Loucy (cell line): ENCODE data around the gene GFRA1.
A peak's percentile ranks its signal among the peaks of the same experiment; 100 is the strongest.

Experiments
- H2AFZ ChIP-seq: fragments of 200-600 bp; sonication (generic); 2 replicates; pipeline ENCODE4 v1.6.0; 2016; ENCODE audit warnings: antibody characterized with exemption, mild to moderate bottlenecking, low read length, moderate library complexity
- H3F3A ChIP-seq: fragments of 200-600 bp; 2 replicates; pipeline ENCODE4 v1.6.0; 2016; ENCODE audit warnings: antibody characterized with exemption, low read depth, mild to moderate bottlenecking
- H3K27me3 ChIP-seq: fragments of 200-600 bp; sonication (generic); 2 replicates; pipeline ENCODE4 v1.6.1; 2014; ENCODE audit warnings: low read length, mild to moderate bottlenecking; ENCODE audit not compliant: insufficient read depth, poor library complexity, severe bottlenecking
- H3K36me3 ChIP-seq: fragments of 200-600 bp; sonication (generic); 2 replicates; pipeline ENCODE4 v1.6.1; 2016; ENCODE audit warnings: low read length; ENCODE audit not compliant: insufficient read depth
- H3K4me1 ChIP-seq: fragments of 200-600 bp; sonication (generic); 2 replicates; pipeline ENCODE4 v1.5.1; 2014; ENCODE audit warnings: low read length, mild to moderate bottlenecking; ENCODE audit not compliant: insufficient read depth, poor library complexity, severe bottlenecking
- H3K4me2 ChIP-seq: fragments of 200-600 bp; sonication (generic); 2 replicates; pipeline ENCODE4 v1.6.0; 2014; ENCODE audit warnings: antibody characterized with exemption, low read length, low read depth, mild to moderate bottlenecking; ENCODE audit not compliant: poor library complexity, severe bottlenecking
- H3K4me3 ChIP-seq: fragments of 200-600 bp; sonication (generic); 2 replicates; pipeline ENCODE4 v1.5.1; 2014; ENCODE audit warnings: low read length, mild to moderate bottlenecking, mixed read lengths; ENCODE audit not compliant: poor library complexity, severe bottlenecking
- H3K79me2 ChIP-seq: fragments of 200-600 bp; sonication (generic); 2 replicates; pipeline ENCODE4 v1.6.1; 2014; ENCODE audit warnings: low read length; ENCODE audit not compliant: insufficient read depth
- H3K9ac ChIP-seq: fragments of 200-600 bp; sonication (generic); 2 replicates; pipeline ENCODE4 v1.6.0; 2014; ENCODE audit warnings: mild to moderate bottlenecking, low read depth, low read length, moderate library complexity; ENCODE audit not compliant: poor library complexity, severe bottlenecking
- H3K9me2 ChIP-seq: fragments of 200-600 bp; sonication (generic); replicated peaks from 2 replicates; pipeline ENCODE4 v1.6.1; 2016; ENCODE audit warnings: low read depth, low read length, mixed read lengths
- H3K9me3 ChIP-seq: fragments of 200-600 bp; sonication (generic); 2 replicates; pipeline ENCODE4 v1.6.1; 2014; ENCODE audit warnings: mild to moderate bottlenecking, antibody characterized with exemption, low read length, low read depth; ENCODE audit not compliant: insufficient read depth
- H4K20me1 ChIP-seq: fragments of 200-600 bp; sonication (generic); 2 replicates; pipeline ENCODE4 v1.6.0; 2014; ENCODE audit warnings: antibody characterized with exemption, low read length, mild to moderate bottlenecking; ENCODE audit not compliant: insufficient read depth, poor library complexity, severe bottlenecking
- CTCF ChIP-seq: fragments of 200-600 bp; sonication (generic); conservative IDR thresholded peaks from 2 replicates; pipeline ENCODE4 v1.5.1; 2014; ENCODE audit warnings: mild to moderate bottlenecking, antibody characterized with exemption, low read length
- EZH2phosphoT487 ChIP-seq: fragments of 200-600 bp; IDR thresholded peaks from 2 replicates; pipeline ENCODE4 v1.6.1; 2018; ENCODE audit warnings: antibody characterized with exemption, mild to moderate bottlenecking, moderate library complexity, borderline replicate concordance

Gene GFRA1

GRCh38 chr10:116209781-116210180 is 63.2 kb downstream of the GFRA1 start:
- peak overlapping the region; percentile 93 for H3K9ac ChIP-seq
- no peaks in the 10 kb centered on the region for H3K27me3 ChIP-seq
- peaks cover 72% of the 10 kb centered on the region for H3K79me2 ChIP-seq
- H3K4me3 ChIP-seq = peak overlapping the region; percentile 71
- no peaks in the 10 kb centered on the region for H4K20me1 ChIP-seq
- peaks cover 84% of the 10 kb centered on the region for H3K4me1 ChIP-seq
- TF ChIP-seq EZH2phosphoT487 (no peak), CTCF (no peak)
- H2AFZ ChIP-seq = no peak overlapping the region
- peak overlapping the region; percentile 83 for H3K4me2 ChIP-seq
- H3K9me2 ChIP-seq = no peaks in the 10 kb centered on the region
- H3F3A ChIP-seq = peaks cover 33% of the 10 kb centered on the region
- no peaks in the 10 kb centered on the region for H3K9me3 ChIP-seq
- H3K36me3 ChIP-seq = no peaks in the 10 kb centered on the region

- no peaks in the 10 kb centered on the region for H3K27me3 ChIP-seq
- H3K9ac ChIP-seq = peak overlapping the region; percentile 93
- no peaks in the 10 kb centered on the region for H3K9me3 ChIP-seq
- H3K4me3 ChIP-seq = peak overlapping the region; percentile 71
- peaks cover 70% of the 10 kb centered on the region for H3K79me2 ChIP-seq
- TF ChIP-seq EZH2phosphoT487 (no peak), CTCF (no peak)
- no peak overlapping the region for H2AFZ ChIP-seq
- H3F3A ChIP-seq = peaks cover 33% of the 10 kb centered on the region
- H3K4me2 ChIP-seq = peak overlapping the region; percentile 83
- H4K20me1 ChIP-seq = no peaks in the 10 kb centered on the region
- H3K4me1 ChIP-seq = peaks cover 81% of the 10 kb centered on the region
- H3K36me3 ChIP-seq = no peaks in the 10 kb centered on the region
- H3K9me2 ChIP-seq = no peaks in the 10 kb centered on the region
Observed at GRCh38 chr10:116208956-116209567, 63.9 kb downstream of the GFRA1 start.

- Histone ChIP-seq H3K27me3 (no peaks in the 10 kb centered on the region), H3K4me2 (peak overlapping the region; percentile 83), H3K79me2 (peaks cover 70% of the 10 kb centered on the region), H3K9me2 (no peaks in the 10 kb centered on the region), H3K4me3 (peak overlapping the region; percentile 45), H3K36me3 (no peaks in the 10 kb centered on the region), H2AFZ (no peak overlapping the region), H3K9ac (peak overlapping the region; percentile 78), H3K9me3 (no peaks in the 10 kb centered on the region), H3K4me1 (peaks cover 80% of the 10 kb centered on the region), H4K20me1 (no peaks in the 10 kb centered on the region), H3F3A (peaks cover 33% of the 10 kb centered on the region)
- no peak for TF ChIP-seq CTCF
- TF ChIP-seq EZH2phosphoT487 = no peak
Observed at GRCh38 chr10:116207690-116208089, 65.3 kb downstream of the GFRA1 start.
